CD14-positive monocyte (primary cell): ENCODE results near the gene ANKRD28. TPM values are rescaled to one million over a fixed set of nuclear protein-coding genes. Genes with fewer than 3 reads are reported as not detected.
"Not testable (repeated sequence)": the region's sequence is repeated elsewhere in the genome, so short reads cannot be mapped to it uniquely, and the experiment has no call there.

Source experiments
- DNase-seq, 3 donors: peaks; one replicate each; pipeline ENCODE4 v3.0.0-alpha.2; 2011 to 2022
- H2AFZ ChIP-seq: 2 replicates; pipeline ENCODE4 v1.6.0; 2012; ENCODE audit warnings: mild to moderate bottlenecking, low read depth, low read length, inconsistent platforms; ENCODE audit not compliant: insufficient read depth, poor library complexity, severe bottlenecking
- H3K27ac ChIP-seq, 2 donors: 1 replicate in 1 of 2; 2 replicates in 1 of 2; pipeline ENCODE4 v1.5.1; 2012 to 2013; ENCODE audit warnings: low read length in 2 of 2, control low read depth in 1 of 2, inconsistent platforms in 1 of 2, low read depth in 1 of 2, mild to moderate bottlenecking in 1 of 2
- H3K27me3 ChIP-seq, 2 donors: one replicate each; pipeline versions ENCODE4 v1.6.0 to v1.6.1; 2011 to 2013; ENCODE audit warnings: low read length in 2 of 2; ENCODE audit not compliant: control insufficient read depth in 2 of 2, insufficient read depth in 2 of 2
- H3K36me3 ChIP-seq, 2 donors: replicated peaks in 1 of 2; 1 replicate in 1 of 2; 2 replicates in 1 of 2; pipeline versions ENCODE4 v1.5.1 to v1.6.1; 2012 to 2013; ENCODE audit warnings: low read length in 2 of 2, control low read depth in 1 of 2, inconsistent platforms in 1 of 2, mild to moderate bottlenecking in 1 of 2; ENCODE audit not compliant: insufficient read depth in 2 of 2, control insufficient read depth in 1 of 2
- H3K4me1 ChIP-seq, 2 donors: 1 replicate in 1 of 2; 2 replicates in 1 of 2; pipeline versions ENCODE4 v1.5.1 to v1.6.1; 2012 to 2013; ENCODE audit warnings: low read length in 2 of 2, control low read depth in 1 of 2, inconsistent platforms in 1 of 2, mild to moderate bottlenecking in 1 of 2, moderate library complexity in 1 of 2; ENCODE audit not compliant: insufficient read depth in 2 of 2, control insufficient read depth in 1 of 2
- H3K4me2 ChIP-seq: replicated peaks from 2 replicates; pipeline ENCODE3; 2012; ENCODE audit warnings: low read length, moderate library complexity, mild to moderate bottlenecking; ENCODE audit not compliant: poor library complexity, severe bottlenecking; ENCODE audit errors: extremely low read depth
- H3K4me3 ChIP-seq, 3 experiments: fragments of 200-600 bp in 1 of 3; sonication (generic) in 1 of 3; replicated peaks in 1 of 3; 1 replicate in 2 of 3; 2 replicates in 1 of 3; pipeline ENCODE4 v1.5.1; 2011 to 2013; ENCODE audit warnings: low read length in 3 of 3, mild to moderate bottlenecking in 3 of 3, control low read depth in 2 of 3, low read depth in 2 of 3, inconsistent platforms in 1 of 3, moderate library complexity in 1 of 3
- H3K79me2 ChIP-seq: 2 replicates; pipeline ENCODE4 v1.6.0; 2012; ENCODE audit warnings: mild to moderate bottlenecking, control low read depth, inconsistent platforms, low read length, moderate library complexity; ENCODE audit not compliant: insufficient read depth
- H3K9ac ChIP-seq: 2 replicates; pipeline ENCODE4 v1.6.0; 2017; ENCODE audit warnings: low read length, mild to moderate bottlenecking; ENCODE audit not compliant: insufficient read depth, poor library complexity, severe bottlenecking
- H3K9me3 ChIP-seq, 2 donors: replicated peaks in 1 of 2; 1 replicate in 1 of 2; 2 replicates in 1 of 2; pipeline versions ENCODE4 v1.5.1 to v1.6.1; 2012 to 2013; ENCODE audit warnings: low read length in 2 of 2, control low read depth in 1 of 2; ENCODE audit not compliant: control insufficient read depth in 1 of 2, insufficient read depth in 1 of 2
- H4K20me1 ChIP-seq: 2 replicates; pipeline ENCODE4 v1.6.0; 2012; ENCODE audit warnings: mild to moderate bottlenecking, low read length, control low read depth, moderate library complexity; ENCODE audit not compliant: insufficient read depth
- H3K27ac Mint-ChIP-seq, 7 donors: one replicate each; pipeline ENCODE4 v1.8.0; 2020; ENCODE audit warnings: mild to moderate bottlenecking in 7 of 7, mixed read lengths in 7 of 7, moderate library complexity in 6 of 7, inconsistent platforms in 2 of 7
- H3K27me3 Mint-ChIP-seq, 3 donors: one replicate each; pipeline ENCODE4 v1.8.0; 2021 to 2022; ENCODE audit warnings: low read depth in 3 of 3, mild to moderate bottlenecking in 3 of 3, mixed read lengths in 3 of 3, moderate library complexity in 3 of 3, inconsistent platforms in 1 of 3
- H3K36me3 Mint-ChIP-seq, 2 donors: one replicate each; pipeline ENCODE4 v1.8.0; 2020; ENCODE audit warnings: mixed read lengths in 2 of 2, inconsistent platforms in 1 of 2, mild to moderate bottlenecking in 1 of 2
- H3K4me1 Mint-ChIP-seq: one replicate; pipeline ENCODE4 v1.8.0; 2020; ENCODE audit warnings: mild to moderate bottlenecking, mixed read lengths
- H3K4me3 Mint-ChIP-seq, 2 donors: one replicate each; pipeline ENCODE4 v1.8.0; 2020; ENCODE audit warnings: mild to moderate bottlenecking in 2 of 2, mixed read lengths in 2 of 2, moderate library complexity in 1 of 2
- H3K9me3 Mint-ChIP-seq, 7 donors: one replicate each; pipeline ENCODE4 v1.8.0; 2020 to 2022; ENCODE audit warnings: mixed read lengths in 7 of 7, mild to moderate bottlenecking in 6 of 7, moderate library complexity in 6 of 7, inconsistent platforms in 2 of 7
- CTCF ChIP-seq: fragments of 200-600 bp; IDR thresholded peaks from one replicate; pipeline ENCODE4 v1.8.0; 2022; ENCODE audit warnings: antibody characterized with exemption, mild to moderate bottlenecking
- WGBS: methylation state at CpG from one replicate; pipeline ENCODE4 v1.1.5; 2013; ENCODE audit warnings: missing lambda C conversion rate; ENCODE audit not compliant: insufficient coverage; 5-methylcytosine and 5-hydroxymethylcytosine counted together
- intact Hi-C, 2 donors: fragments of 100-400 bp; cut with micrococcal nuclease; formaldehyde crosslinking; loops; one replicate each; pipeline versions ENCODE4 v1.15.0 to v1.15.1; 2023
- polyA plus RNA-seq, 3 donors: library from polyadenylated mRNA; depleted of rRNA in 1 of 3; unstranded in 2 of 3; stranded (reverse) in 1 of 3; fragments of 300-500 nt in 2 of 3; fragments of >200 nt in 1 of 3; fragmentation: Illumina TruSeq in 2 of 3; gene quantifications; 1 replicate in 2 of 3; 2 replicates in 1 of 3; pipeline ENCODE4 v1.2.3, GENCODE V29; 2012 to 2021

Gene ANKRD28
- polyA plus RNA-seq, 3 donors = 5.9 to 11.5 (median 7.9) TPM

- H3K27ac ChIP-seq = no peak overlapping the region
- no peaks in the 10 kb centered on the region for H3K27me3 ChIP-seq
- 100% methylated on average over 1 of the region's 6 CpGs for WGBS
- H3K9me3 ChIP-seq = peaks cover 9 to 13% of the 10 kb centered on the region in 2 donors
- H3K9ac ChIP-seq = no peak overlapping the region
- no peaks in the 10 kb centered on the region for H3K4me1 ChIP-seq
- DNase-seq = no peak
- peaks cover 12 to 14% of the 10 kb centered on the region in 2 donors for H3K36me3 Mint-ChIP-seq
- no peak for TF ChIP-seq CTCF
- no peaks in the 10 kb centered on the region for H3K79me2 ChIP-seq
- intact Hi-C loops = no loop called here
- H3K4me1 Mint-ChIP-seq = no peaks in the 10 kb centered on the region
- H3K27ac Mint-ChIP-seq = no peak overlapping the region
- H2AFZ ChIP-seq = no peak overlapping the region
- no peak overlapping the region for H3K4me3 ChIP-seq
- H3K4me2 ChIP-seq = no peak overlapping the region
- H3K4me3 Mint-ChIP-seq = no peak overlapping the region
- H4K20me1 ChIP-seq = no peaks in the 10 kb centered on the region
- H3K36me3 ChIP-seq = peaks cover 0 to 5% of the 10 kb centered on the region in 2 donors
- H3K9me3 Mint-ChIP-seq = peaks cover 21 to 38% (median 25%) of the 10 kb centered on the region in 7 donors
- no peaks in the 10 kb centered on the region for H3K27me3 Mint-ChIP-seq
Measured at GRCh38 chr3:15744176-15744575, 53.6 kb downstream of the ANKRD28 start.

- Mint-ChIP-seq H3K4me1 (no peaks in the 10 kb centered on the region), H3K4me3 (no peak overlapping the region), H3K36me3 (peaks cover 12 to 18% of the 10 kb centered on the region in 2 donors), H3K9me3 (peaks cover 25 to 44% (median 29%) of the 10 kb centered on the region in 7 donors), H3K27ac (no peak overlapping the region), H3K27me3 (no peaks in the 10 kb centered on the region)
- DNase-seq = no peak
- Histone ChIP-seq H3K36me3 (peaks cover 0 to 5% of the 10 kb centered on the region in 2 donors), H3K79me2 (no peaks in the 10 kb centered on the region), H3K27ac (no peak overlapping the region), H3K27me3 (no peaks in the 10 kb centered on the region), H3K4me2 (no peak overlapping the region), H3K9me3 (peaks cover 15 to 18% of the 10 kb centered on the region in 2 donors), H3K9ac (no peak overlapping the region), H2AFZ (no peak overlapping the region), H3K4me1 (no peaks in the 10 kb centered on the region), H4K20me1 (no peaks in the 10 kb centered on the region), H3K4me3 (no peak overlapping the region)
- WGBS = no CpG with 5 or more reads among the region's 3 CpGs
- TF ChIP-seq CTCF = no peak
- intact Hi-C loops = no loop called here
Measured at GRCh38 chr3:15743587-15744009, 54.2 kb downstream of the ANKRD28 start.

- H4K20me1 ChIP-seq, H3K36me3 ChIP-seq, H3K27ac Mint-ChIP-seq, intact Hi-C loops, H3K4me2 ChIP-seq, H3K27me3 Mint-ChIP-seq, H3K4me3 Mint-ChIP-seq, H3K4me1 ChIP-seq, H3K27me3 ChIP-seq, H3K4me3 ChIP-seq, H3K9ac ChIP-seq, DNase-seq, H2AFZ ChIP-seq, H3K79me2 ChIP-seq, H3K4me1 Mint-ChIP-seq, H3K27ac ChIP-seq: not testable (repeated sequence)
- Mint-ChIP-seq H3K36me3 (peaks cover 10 to 23% of the 10 kb centered on the region in 2 donors), H3K9me3 (peaks cover 31 to 56% (median 36%) of the 10 kb centered on the region in 7 donors)
- peaks cover 19 to 25% of the 10 kb centered on the region in 2 donors for H3K9me3 ChIP-seq
- no CpG with 5 or more reads among the region's 26 CpGs for WGBS
Measured at GRCh38 chr3:15742236-15742635, 55.5 kb downstream of the ANKRD28 start.
